HepG2 (cell line): ENCODE measurements around the gene MLLT10.

Experiments
- ARNTL ChIP-seq: sonication (generic); formaldehyde crosslinking; IDR thresholded peaks from 2 replicates; pipeline ENCODE4 v1.4.0; 2020; ENCODE audit warnings: mild to moderate bottlenecking, missing genetic modification reagents
- HNRNPK ChIP-seq: fragments of 200-400 bp; formaldehyde crosslinking; IDR thresholded peaks from 2 replicates; pipeline ENCODE4 v1.6.1; 2018; ENCODE audit warnings: low read length, low read depth, moderate library complexity, mild to moderate bottlenecking; ENCODE audit not compliant: poor library complexity, severe bottlenecking
- NFE2L1 ChIP-seq: sonication (generic); formaldehyde crosslinking; IDR thresholded peaks from 2 replicates; pipeline ENCODE4 v1.4.0; 2020; ENCODE audit warnings: missing genetic modification reagents, mild to moderate bottlenecking, borderline replicate concordance
- PRDM15 ChIP-seq: sonication (generic); formaldehyde crosslinking; IDR thresholded peaks from 2 replicates; pipeline ENCODE4 v1.4.0; 2020; ENCODE audit warnings: missing genetic modification reagents
- ZNF10 ChIP-seq: sonication (generic); formaldehyde crosslinking; IDR thresholded peaks from 2 replicates; pipeline ENCODE4 v1.4.0; 2020; ENCODE audit warnings: mild to moderate bottlenecking, low read depth, missing genetic modification reagents, borderline replicate concordance
- ZNF780A ChIP-seq: sonication (generic); formaldehyde crosslinking; IDR thresholded peaks from 2 replicates; pipeline ENCODE4 v1.8.0; 2022; ENCODE audit warnings: mild to moderate bottlenecking, missing genetic modification reagents, moderate library complexity

DNA sequence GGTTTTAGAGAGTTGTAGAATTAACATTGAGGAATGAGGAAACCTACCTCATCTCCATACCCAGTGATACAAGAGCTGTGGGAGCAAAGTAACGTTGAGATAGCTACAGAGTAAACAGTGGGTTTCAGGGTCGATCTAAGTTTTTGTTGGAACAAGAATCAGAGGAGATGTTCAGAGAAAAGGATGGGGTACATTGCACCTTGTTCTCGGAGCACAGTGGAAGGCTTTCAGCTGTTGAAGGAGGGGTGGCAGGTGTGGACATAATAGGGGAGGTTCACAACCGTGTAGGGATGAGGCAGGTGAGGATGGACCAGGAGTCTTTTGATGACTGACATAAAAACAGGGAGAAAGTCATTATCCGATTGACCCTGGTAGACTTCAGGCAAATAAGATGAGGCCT lies 121.7 kb downstream of the MLLT10 start:
- no peak for TF ChIP-seq ZNF780A (CRISPR knock-in tag)
- no peak for TF ChIP-seq HNRNPK
- no peak for TF ChIP-seq NFE2L1 (CRISPR knock-in tag)
- TF ChIP-seq ARNTL (CRISPR knock-in tag): no peak
- no peak for TF ChIP-seq ZNF10 (CRISPR knock-in tag)
- no peak for TF ChIP-seq PRDM15
